Cardiac fibroblast (primary cell): ENCODE measurements around the gene ATOH8.

Experiments
- DNase-seq, 2 donors: peaks; one replicate each; pipeline versions ENCODE4 v3.0.0 to v3.0.0-alpha.2; 2010; ENCODE audit warnings: low read depth in 2 of 2
- H3K4me3 ChIP-seq, 2 donors: replicated peaks in 1 of 2; 1 replicate in 1 of 2; 2 replicates in 1 of 2; pipeline ENCODE4 v1.5.1; 2011; ENCODE audit warnings: low read depth in 2 of 2, low read length in 2 of 2, mild to moderate bottlenecking in 2 of 2, moderate library complexity in 1 of 2
- CTCF ChIP-seq: IDR thresholded peaks from one replicate; pipeline ENCODE4 v1.5.1; 2011; ENCODE audit warnings: low read depth, mild to moderate bottlenecking, low read length, inconsistent platforms

ATOH8 gene

GRCh38 chr2:85718885-85719492 lies 34.8 kb upstream of the ATOH8 start:
- no peak for DNase-seq
- TF ChIP-seq CTCF: no peak
- H3K4me3 ChIP-seq: no peak overlapping the region

- DNase-seq: no peak
- H3K4me3 ChIP-seq: no peak overlapping the region
- TF ChIP-seq CTCF: no peak
These were observed 34.1 kb upstream of the ATOH8 start for GRCh38 chr2:85719609-85720240.

- no peak overlapping the region for H3K4me3 ChIP-seq
- no peak for DNase-seq
- no peak for TF ChIP-seq CTCF
These were observed 33.3 kb upstream of the ATOH8 start for GRCh38 chr2:85720533-85720932.

- TF ChIP-seq CTCF: no peak
- no peak for DNase-seq
- no peak overlapping the region for H3K4me3 ChIP-seq
These were observed 32.1 kb upstream of the ATOH8 start for GRCh38 chr2:85721641-85722040.

GRCh38 chr2:85722519-85722918 lies 31.3 kb upstream of the ATOH8 start:
- TF ChIP-seq CTCF: no peak

GRCh38 chr2:85723707-85724360 lies 30.0 kb upstream of the ATOH8 start:
- no peak for TF ChIP-seq CTCF

More at GRCh38 chr2:85722519-85722918, 31.3 kb upstream of the ATOH8 start:
- H3K4me3 ChIP-seq: no peak overlapping the region
- no peak for DNase-seq

More at GRCh38 chr2:85723707-85724360, 30.0 kb upstream of the ATOH8 start:
- no peak overlapping the region for H3K4me3 ChIP-seq
- DNase-seq: no peak
